HG03354 (cell line): ENCODE results near the gene SEC22B.
"Not testable (repeated sequence)": the region's sequence is repeated elsewhere in the genome, so short reads cannot be mapped to it uniquely, and the experiment has no call there.

Experiments
- ATAC-seq: cut with Tn5 transposase; IDR thresholded peaks from one replicate; pipeline ENCODE4 v1.9.1; 2021; ENCODE audit warnings: mild to moderate bottlenecking; ENCODE audit not compliant: unreplicated experiment, poor library complexity, severe bottlenecking

The SEC22B gene

DNA sequence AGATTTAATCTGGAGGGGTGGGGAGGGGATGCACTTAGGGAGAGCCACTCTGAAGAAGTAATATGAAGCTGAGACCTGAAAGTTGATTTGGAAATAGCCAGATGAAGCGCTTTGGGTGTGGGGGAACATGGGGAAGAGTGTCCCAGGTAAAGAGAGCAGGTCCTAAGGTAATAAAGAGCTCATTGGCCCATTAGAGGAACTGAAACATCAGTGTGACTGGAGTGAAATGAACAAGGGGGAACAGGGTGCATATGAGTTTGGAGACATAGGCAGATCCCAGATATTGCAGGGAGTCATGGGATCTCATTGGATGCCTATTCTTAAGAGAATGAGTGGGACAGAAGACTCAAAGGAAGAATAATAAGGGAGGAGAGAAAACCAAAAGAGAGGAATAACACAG lies 54.5 kb downstream of the SEC22B start:
- ATAC-seq: not testable (repeated sequence)

DNA sequence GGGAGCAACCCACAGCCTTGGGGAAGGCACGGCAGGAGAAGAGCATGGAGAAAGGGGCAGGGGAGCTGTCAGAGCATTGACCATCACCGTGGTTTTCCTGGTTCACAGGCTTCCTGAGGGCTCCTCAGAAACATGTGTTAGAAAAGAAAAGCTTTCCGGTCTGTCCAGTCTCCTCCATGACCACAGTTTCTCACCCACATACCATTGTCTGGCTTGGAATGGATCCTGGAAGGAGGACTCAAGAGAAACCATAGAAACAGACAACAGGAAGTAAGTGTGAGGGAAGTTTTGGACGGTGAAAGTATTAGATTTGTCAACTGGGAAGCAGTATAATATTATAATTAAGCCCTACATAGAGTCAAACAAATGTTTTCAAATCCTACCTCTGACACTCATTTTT lies 55.8 kb downstream of the SEC22B start:
- not testable (repeated sequence) for ATAC-seq

DNA sequence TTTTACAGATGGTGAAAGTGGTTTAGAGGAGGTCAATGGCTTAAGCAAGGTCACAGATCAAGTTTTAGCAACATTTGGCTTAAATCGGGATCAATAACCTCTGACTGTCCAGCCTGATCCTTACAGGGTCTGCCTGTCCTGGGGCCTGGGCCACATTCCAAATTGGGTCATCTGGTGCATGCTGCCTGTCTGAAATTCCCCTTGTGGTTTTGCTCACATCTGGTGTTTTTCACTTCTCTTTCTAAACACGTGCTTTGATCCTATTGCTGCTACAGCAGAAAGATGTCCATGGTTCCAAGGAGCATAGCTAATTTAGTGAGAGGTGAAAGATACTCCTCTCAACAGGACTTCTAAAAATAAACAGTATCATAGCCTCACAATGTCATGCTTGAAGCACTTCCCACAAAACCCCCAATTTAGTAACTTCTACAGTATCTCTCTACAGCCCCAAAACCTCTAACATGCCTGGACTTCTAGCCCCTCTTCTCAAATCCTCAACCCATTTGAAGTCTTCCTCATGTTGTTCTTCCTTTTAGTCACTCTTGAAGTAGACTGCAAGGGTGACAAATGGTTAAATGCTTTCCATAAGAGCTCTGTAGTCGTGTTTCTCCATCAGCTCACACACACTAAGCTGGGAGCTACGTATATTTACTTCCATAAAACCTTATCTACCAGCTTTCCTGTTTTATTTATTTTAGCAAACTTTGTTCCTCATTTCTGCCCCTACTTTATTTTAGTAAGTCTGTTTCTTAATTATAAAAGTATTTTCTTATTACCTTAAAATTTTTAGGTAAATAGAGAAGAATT lies 58.7 kb downstream of the SEC22B start:
- peak; percentile 63 for ATAC-seq

DNA sequence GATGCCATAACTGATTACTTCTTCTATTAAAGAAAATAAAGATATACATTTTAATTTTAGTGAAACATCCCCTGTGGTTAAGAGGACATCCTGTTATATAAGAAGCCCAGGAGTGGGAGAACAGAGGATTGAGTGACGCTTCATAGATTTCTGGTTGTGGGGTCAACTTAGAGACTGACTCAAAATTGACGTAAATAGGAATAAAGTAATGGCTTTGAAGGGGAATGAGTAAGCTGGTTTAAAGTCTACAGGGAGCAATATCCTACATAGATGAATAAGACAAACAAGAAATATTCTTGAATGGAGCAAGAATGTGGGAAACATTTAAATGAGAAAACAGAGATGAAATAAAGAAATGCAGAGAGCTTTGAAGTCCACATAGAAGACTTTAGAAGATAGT lies 60.2 kb downstream of the SEC22B start:
- not testable (repeated sequence) for ATAC-seq

DNA sequence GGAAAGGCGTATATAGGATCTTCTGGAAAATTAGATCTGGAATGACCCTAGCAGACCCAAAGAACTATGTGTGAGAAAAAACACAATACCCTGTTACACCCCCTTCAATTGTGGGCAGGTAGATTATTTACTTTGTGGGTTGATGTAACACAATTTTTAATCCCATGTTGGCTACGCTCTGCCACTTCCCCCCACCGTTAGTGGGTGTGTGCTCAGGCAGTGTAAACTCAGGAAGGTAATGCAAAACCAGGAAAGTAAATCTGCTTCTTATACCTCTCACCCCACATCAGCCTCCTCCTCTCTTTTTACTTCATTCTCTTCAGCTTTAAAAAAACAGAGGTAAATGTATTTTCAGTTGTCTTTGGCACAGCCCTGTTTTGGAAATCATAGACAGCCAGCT lies 63.2 kb downstream of the SEC22B start:
- not testable (repeated sequence) for ATAC-seq

DNA sequence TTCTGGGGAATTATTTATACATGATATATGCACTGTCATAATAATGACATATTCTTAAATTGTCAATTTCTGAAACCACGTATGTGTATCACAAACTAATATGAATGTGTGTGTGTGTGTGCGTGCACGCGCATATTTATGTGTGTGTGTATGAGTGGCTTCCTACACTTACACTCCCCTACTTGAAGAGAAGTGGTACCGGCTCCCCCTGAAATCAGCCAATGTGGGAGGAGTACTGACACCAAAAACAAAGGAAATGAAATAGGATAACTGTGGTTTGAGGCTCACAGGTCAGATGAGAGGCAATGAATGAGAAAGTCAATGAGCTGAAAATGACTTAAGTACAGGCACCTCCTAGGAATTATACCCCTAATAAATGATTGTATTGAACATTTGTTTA lies 64.1 kb downstream of the SEC22B start:
- not testable (repeated sequence) for ATAC-seq

DNA sequence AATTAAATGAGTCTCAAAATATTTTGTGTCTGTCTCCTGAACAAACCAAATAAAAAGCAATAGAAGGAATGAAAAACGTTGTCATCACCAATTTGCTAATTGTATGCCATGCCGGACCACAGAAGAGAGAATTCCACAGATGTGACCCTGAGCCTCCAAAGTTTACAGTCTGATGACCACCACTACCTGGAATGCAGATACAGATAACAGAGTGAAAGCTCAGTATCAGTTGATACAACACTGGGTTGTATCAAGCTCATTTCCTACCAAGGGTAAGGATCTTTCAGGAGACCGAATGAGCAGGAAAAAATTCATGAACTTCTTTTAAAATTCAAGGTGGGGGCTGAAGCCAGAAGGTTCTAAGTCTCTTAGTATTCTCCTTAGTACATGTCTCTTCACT lies 64.5 kb downstream of the SEC22B start:
- not testable (repeated sequence) for ATAC-seq

DNA sequence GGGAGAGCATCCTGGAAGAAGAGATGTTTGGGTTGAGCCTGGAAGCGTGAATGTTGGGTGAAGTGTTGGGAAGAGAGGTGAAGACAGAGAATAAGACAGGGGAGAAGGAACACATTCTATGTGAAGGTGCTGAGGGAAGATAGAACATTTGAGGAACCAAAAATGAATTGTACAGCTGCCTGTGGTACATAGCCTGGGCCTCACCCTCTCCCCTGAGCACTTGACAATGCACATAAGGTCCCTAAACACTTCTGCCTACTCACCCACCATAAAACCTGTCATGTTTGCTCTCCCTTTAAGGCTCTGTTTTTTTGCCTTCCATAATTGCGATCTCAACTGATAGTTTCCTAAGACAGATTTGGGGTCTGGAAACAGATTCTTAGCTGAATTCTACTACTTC lies 65.3 kb downstream of the SEC22B start:
- not testable (repeated sequence) for ATAC-seq

DNA sequence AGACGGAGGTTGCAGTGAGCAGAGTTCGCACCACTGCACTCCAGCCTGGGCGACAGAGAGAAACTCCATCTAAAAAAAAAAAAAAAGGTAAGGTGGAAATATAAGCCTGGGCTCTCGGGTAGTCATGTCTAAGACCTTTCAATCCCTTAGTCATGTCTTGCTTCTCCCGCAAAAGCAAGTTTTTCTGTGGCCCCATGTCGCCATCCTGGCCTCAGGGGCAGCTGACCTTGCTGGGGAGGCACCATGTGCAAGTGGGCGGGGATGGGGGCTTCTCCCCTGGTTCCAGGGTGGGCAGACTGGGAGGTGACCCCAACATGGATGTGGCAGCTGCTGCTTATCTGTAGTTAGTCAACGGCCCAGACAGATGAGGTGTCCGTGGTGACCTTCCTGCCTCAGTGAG lies 66.7 kb downstream of the SEC22B start:
- ATAC-seq: not testable (repeated sequence)

DNA sequence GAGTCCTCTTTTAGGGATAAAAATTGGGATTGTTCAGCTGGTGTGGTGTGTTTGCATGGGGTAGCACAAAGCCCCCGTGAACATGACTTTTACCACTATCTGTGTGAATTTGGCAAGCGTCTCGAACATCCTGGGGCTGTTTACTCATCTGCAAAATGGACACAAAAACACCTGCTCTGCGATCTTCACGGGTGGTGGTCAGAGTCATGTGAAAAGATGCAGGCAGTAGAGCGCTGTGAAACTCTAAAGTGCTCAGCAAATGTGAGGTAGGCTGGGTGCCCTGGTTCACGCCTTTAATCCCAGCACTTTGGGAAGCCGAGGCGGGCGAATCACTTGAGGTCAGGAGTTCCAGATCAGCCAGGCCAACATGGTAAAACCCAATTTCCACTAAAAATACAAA lies 67.1 kb downstream of the SEC22B start:
- ATAC-seq: not testable (repeated sequence)

DNA sequence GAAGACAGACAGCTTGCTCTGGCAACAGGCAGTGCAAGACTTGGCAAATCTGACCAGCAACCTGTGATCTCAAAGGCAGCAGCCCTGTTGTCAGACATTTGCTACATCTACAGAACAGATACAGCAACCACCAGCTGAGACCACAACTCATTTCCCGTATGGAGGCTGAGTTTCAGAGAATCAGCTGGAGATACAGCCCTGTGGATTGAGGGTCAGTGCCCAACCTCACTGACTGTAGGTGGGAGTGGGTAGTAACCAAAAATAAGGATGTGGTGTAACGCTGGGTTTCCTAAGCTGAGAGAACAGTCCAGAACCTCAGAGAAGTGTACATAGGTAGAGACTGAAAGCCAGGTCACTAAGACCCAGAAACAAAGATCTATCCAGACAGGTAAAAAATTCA lies 71.0 kb downstream of the SEC22B start:
- ATAC-seq: not testable (repeated sequence)

DNA sequence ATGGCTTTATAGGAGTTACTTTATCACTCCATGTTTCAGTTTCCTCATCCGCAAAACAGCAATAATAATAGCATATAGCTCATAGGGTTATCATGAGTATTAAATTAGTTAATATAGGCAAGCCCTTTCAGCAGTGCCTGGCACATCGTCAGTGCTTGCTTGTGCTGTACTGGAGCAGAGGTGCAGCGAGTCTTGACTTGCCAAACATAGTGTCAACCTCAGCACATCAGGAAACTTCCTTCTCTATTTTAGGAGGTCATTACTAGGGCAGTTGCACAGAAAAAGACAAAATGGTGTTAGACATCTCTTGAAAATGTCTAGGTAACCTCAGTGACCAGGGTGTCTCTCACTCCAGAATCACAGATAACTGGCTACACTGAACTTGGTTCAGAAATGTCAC lies 72.6 kb downstream of the SEC22B start:
- not testable (repeated sequence) for ATAC-seq

DNA sequence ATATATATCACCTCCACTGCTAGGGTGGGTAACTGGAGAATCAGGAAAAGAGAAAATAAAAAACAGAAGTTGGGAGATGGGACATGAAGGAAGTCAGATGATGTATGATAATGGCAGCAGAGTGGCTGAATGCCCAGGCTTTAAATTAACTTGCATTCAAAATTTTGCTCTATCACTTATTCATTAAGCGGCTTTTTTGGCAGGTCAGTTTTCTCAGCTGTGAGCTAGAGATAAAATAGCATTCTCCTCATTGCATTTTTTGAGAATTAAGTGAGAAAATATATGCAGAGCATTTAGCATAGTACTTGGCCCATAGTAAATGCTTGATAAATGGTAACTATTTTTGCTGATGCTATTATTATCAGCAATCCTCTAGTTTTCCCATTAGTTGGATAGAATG lies 74.7 kb downstream of the SEC22B start:
- ATAC-seq: not testable (repeated sequence)
